Breast epithelium (tissue), 4 donors: Measurements from ENCODE around the gene MYO1G. TPM values are rescaled to one million over a fixed set of nuclear protein-coding genes. Genes with fewer than 3 reads are reported as not detected.

Experiments used
- DNase-seq, 2 donors: peaks; one replicate each; pipeline ENCODE4 v3.0.0-alpha.2; 2019; ENCODE audit warnings: low spot score in 2 of 2
- H3K27ac ChIP-seq, 2 donors: fragments of 200-600 bp; sonication (generic) in 1 of 2; one replicate each; pipeline ENCODE4 v1.5.1; 2016 to 2019; ENCODE audit warnings: mild to moderate bottlenecking in 1 of 2
- H3K27me3 ChIP-seq, 2 donors: fragments of 200-600 bp; sonication (generic) in 1 of 2; one replicate each; pipeline versions ENCODE4 v1.5.1 to v1.6.0; 2017 to 2019; ENCODE audit warnings: control low read depth in 1 of 2, mild to moderate bottlenecking in 1 of 2
- H3K36me3 ChIP-seq: fragments of 200-600 bp; one replicate; pipeline ENCODE4 v1.5.1; 2019
- H3K4me1 ChIP-seq, 2 donors: fragments of 200-600 bp; sonication (generic); one replicate each; pipeline ENCODE4 v1.5.1; 2016 to 2019; ENCODE audit warnings: control low read depth in 1 of 2
- H3K4me3 ChIP-seq, 3 donors: fragments of 200-600 bp; sonication (generic); 1 replicate in 2 of 3; 2 replicates in 1 of 3; pipeline ENCODE4 v1.5.1; 2016 to 2019; ENCODE audit warnings: mild to moderate bottlenecking in 3 of 3, moderate library complexity in 2 of 3
- H3K9me3 ChIP-seq, 2 donors: fragments of 200-600 bp; sonication (generic) in 1 of 2; one replicate each; pipeline ENCODE4 v1.5.1; 2016 to 2019; ENCODE audit warnings: control low read depth in 1 of 2
- POLR2A ChIP-seq: fragments of 450-650 bp; IDR thresholded peaks from one replicate; pipeline ENCODE4 v1.6.1; 2016; ENCODE audit warnings: antibody characterized with exemption, mild to moderate bottlenecking, moderate library complexity
- POLR2AphosphoS5 ChIP-seq, 3 donors: sonication (generic); formaldehyde crosslinking; IDR thresholded peaks; one replicate each; pipeline ENCODE4 v1.6.1; 2017; ENCODE audit warnings: antibody characterized with exemption in 3 of 3
- intact Hi-C: fragments of 100-400 bp; cut with DNase I; formaldehyde crosslinking; loops from one replicate; pipeline ENCODE4 v1.15.1; 2023; ENCODE audit warnings: low total_unique reads
- total RNA-seq, 3 donors: library from RNA; depleted of rRNA; stranded (reverse); fragments of >200 nt; gene quantifications; one replicate each; pipeline ENCODE4 v1.1.0, GENCODE V29; 2016
- TF ChIP-seq, protein P1 (sequence below), 3 donors: fragments of 450-650 bp; IDR thresholded peaks; one replicate each; pipeline ENCODE4 v1.5.1; 2016 to 2017; ENCODE audit warnings: antibody characterized with exemption in 3 of 3, mild to moderate bottlenecking in 3 of 3, moderate library complexity in 3 of 3

MYO1G gene
- total RNA-seq, 3 donors from 2014 or later: 2.0 to 2.9 (median 2.2) TPM

DNA sequence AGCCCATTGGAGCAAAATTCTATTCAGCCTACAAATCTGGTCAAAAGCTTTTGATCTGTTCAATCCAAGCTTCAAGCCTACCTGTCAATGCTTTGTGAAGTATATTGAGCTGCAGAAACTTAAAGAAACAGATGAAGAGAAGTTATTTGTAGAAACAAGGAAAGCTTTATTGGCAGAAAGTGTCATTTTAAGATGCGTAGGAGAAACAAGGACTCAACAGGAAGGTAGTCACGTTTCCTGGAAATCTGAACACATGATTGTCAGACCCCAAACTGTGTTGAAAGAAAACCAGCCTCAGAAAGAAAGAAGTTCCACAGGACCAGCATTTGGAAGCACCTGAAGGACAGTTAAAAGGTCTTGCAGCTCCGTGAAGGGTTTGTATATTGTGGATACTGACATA is 58.7 kb downstream of the MYO1G start:
- Histone ChIP-seq H3K4me1 (no peaks in the 10 kb centered on the region), H3K4me3 (no peak overlapping the region), H3K27ac (no peak overlapping the region), H3K27me3 (no peaks in the 10 kb centered on the region), H3K9me3 (no peaks in the 10 kb centered on the region), H3K36me3 (no peaks in the 10 kb centered on the region)
- no peak for DNase-seq
- no peak for TF ChIP-seq POLR2A
- TF ChIP-seq, protein P1, sequence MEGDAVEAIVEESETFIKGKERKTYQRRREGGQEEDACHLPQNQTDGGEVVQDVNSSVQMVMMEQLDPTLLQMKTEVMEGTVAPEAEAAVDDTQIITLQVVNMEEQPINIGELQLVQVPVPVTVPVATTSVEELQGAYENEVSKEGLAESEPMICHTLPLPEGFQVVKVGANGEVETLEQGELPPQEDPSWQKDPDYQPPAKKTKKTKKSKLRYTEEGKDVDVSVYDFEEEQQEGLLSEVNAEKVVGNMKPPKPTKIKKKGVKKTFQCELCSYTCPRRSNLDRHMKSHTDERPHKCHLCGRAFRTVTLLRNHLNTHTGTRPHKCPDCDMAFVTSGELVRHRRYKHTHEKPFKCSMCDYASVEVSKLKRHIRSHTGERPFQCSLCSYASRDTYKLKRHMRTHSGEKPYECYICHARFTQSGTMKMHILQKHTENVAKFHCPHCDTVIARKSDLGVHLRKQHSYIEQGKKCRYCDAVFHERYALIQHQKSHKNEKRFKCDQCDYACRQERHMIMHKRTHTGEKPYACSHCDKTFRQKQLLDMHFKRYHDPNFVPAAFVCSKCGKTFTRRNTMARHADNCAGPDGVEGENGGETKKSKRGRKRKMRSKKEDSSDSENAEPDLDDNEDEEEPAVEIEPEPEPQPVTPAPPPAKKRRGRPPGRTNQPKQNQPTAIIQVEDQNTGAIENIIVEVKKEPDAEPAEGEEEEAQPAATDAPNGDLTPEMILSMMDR (IDR thresholded peaks at IDR 0.05): no peak
- TF ChIP-seq POLR2AphosphoS5 (IDR thresholded peaks at IDR 0.05): no peak
- intact Hi-C loops: no loop called here

DNA sequence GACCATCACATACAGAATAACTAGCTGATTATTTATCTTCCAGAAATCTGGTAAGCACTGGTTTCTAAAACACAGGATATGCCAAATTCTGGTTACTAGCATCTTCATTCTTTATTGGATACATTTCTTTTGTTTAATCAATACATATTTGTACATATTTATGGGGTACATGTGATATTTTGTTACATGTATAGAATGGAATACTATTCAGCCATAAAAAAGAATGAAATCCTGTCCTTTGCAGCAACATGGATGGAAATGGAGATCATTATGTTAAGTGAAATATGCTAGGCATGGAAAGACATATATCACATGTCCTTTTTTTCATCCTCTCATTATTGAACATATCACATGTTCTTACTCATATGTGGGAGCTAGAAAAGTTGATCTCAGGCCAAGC is 60.8 kb downstream of the MYO1G start:
- H3K27ac ChIP-seq: no peak overlapping the region
- no peaks in the 10 kb centered on the region for H3K9me3 ChIP-seq
- H3K27me3 ChIP-seq: no peaks in the 10 kb centered on the region
- H3K4me1 ChIP-seq: peaks cover 0 to 5% of the 10 kb centered on the region in 2 donors
- no peak for TF ChIP-seq POLR2AphosphoS5 (IDR thresholded peaks at IDR 0.05)
- TF ChIP-seq, protein P1 (IDR thresholded peaks at IDR 0.05): no peak
- no peak for TF ChIP-seq POLR2A
- H3K4me3 ChIP-seq: no peak overlapping the region
- intact Hi-C loops: no loop called here
- H3K36me3 ChIP-seq: no peaks in the 10 kb centered on the region
- DNase-seq: no peak

DNA sequence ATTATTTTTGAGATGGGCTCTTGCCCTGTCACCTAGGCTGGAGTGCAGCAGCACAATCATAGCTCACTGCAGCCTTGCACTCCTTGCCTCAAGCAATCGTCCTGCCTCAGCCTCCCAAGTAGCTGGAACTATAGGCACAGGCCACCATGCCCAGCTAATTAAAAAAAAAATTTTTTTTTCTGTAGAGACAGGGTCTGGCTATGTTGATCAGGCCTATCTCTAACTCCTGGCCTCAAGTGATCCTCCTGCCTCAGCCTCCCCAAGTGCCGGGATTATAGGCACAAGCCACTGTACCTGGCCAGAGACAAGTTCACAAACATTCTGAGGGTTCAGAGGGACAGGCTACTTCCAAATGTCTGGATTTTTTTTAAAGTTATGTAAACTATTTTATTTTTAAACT is 61.4 kb downstream of the MYO1G start:
- DNase-seq: no peak
- Histone ChIP-seq H3K4me3 (no peak overlapping the region), H3K9me3 (no peaks in the 10 kb centered on the region), H3K27me3 (no peaks in the 10 kb centered on the region), H3K4me1 (peaks cover 4 to 6% of the 10 kb centered on the region in 2 donors), H3K27ac (no peak overlapping the region), H3K36me3 (no peaks in the 10 kb centered on the region)
- intact Hi-C loops: no loop called here
- TF ChIP-seq POLR2A (no peak), POLR2AphosphoS5 (IDR thresholded peaks at IDR 0.05) (no peak)
- TF ChIP-seq, protein P1 (IDR thresholded peaks at IDR 0.05): no peak

DNA sequence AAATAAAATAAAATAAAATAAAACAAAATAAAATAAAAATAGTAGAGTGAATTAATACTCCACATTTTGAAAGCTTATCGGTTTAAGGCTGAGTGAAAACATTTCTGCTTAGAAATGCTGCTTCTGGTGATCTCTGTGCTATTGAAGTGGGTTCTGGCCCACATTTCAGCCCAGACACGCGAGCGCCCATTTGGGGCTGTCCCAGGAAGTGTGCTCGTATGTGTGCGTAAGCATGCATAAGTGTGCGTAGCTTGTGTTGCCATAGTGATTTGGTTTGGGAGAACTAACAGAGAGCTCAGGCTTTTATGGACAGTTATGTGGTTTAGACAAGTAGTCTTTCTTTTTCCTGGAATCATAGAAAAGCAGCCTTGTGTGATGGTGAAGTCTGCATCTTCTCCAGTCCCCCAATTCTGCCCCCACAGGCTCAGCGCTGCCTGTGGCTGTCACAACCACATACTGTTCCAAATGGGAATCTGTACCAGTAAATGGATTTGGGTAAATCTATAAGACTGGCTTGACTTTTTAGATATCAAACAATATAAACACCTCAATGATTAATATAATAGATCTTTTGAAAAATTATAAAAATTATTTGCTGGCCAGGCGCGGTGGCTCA is 63.7 kb downstream of the MYO1G start:
- TF ChIP-seq POLR2AphosphoS5 (IDR thresholded peaks at IDR 0.05) (no peak), POLR2A (no peak)
- TF ChIP-seq, protein P1 (IDR thresholded peaks at IDR 0.05): no peak
- Histone ChIP-seq H3K36me3 (no peaks in the 10 kb centered on the region), H3K4me1 (peaks cover 9% of the 10 kb centered on the region in 2 donors), H3K27ac (no peak overlapping the region), H3K4me3 (no peak overlapping the region), H3K27me3 (no peaks in the 10 kb centered on the region), H3K9me3 (no peaks in the 10 kb centered on the region)
- intact Hi-C loops: loop anchor here (5.0 kb wide), 1 partner anchor 318 kb away; no protein-coding TSS in a partner anchor
- DNase-seq: no peak

DNA sequence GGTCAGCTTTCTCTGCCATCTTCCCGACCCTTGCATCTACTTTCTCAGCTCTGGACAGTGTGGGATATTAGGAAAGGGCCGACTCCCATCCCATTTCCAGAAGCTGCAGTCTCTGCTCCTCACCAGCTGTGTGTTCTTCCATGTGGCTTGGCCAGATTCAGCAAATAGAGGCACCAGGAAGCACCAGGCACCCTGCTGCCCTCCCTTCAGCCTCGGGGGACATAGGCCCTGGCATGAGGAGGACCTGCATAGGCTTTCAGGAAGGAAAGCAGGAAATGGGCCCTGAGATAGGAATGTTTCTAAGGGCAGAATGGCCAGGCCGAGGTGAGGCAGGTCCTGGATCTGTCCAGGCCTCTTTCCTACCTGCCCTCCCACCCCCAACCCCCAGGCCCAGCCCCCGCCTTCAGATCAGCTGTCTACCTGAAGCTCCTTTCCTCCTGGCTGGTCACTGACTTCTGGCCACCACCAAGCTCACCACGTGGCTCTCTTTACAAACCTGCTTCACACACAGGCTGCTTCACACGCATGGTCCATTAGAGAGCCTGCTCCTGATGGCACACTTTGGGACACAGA is 66.0 kb downstream of the MYO1G start:
- peak; percentile 62 to 65 for DNase-seq
- Histone ChIP-seq H3K9me3 (no peaks in the 10 kb centered on the region), H3K4me3 (no peak overlapping the region), H3K27me3 (no peaks in the 10 kb centered on the region), H3K27ac (peak overlapping the region; percentile 75 to 85), H3K36me3 (no peaks in the 10 kb centered on the region), H3K4me1 (peaks cover 9% of the 10 kb centered on the region in 2 donors)
- TF ChIP-seq POLR2AphosphoS5 (IDR thresholded peaks at IDR 0.05) (no peak), POLR2A (no peak)
- TF ChIP-seq, protein P1 (IDR thresholded peaks at IDR 0.05): no peak
- intact Hi-C loops: loop anchor here (5.0 kb wide), 1 partner anchor 316 kb away; no protein-coding TSS in a partner anchor
